ENCODE data around the gene ZNF439.
"Not testable (repeated sequence)": the region's sequence is repeated elsewhere in the genome, so short reads cannot be mapped to it uniquely, and the experiment has no call there.

ZNF439 gene

DNA sequence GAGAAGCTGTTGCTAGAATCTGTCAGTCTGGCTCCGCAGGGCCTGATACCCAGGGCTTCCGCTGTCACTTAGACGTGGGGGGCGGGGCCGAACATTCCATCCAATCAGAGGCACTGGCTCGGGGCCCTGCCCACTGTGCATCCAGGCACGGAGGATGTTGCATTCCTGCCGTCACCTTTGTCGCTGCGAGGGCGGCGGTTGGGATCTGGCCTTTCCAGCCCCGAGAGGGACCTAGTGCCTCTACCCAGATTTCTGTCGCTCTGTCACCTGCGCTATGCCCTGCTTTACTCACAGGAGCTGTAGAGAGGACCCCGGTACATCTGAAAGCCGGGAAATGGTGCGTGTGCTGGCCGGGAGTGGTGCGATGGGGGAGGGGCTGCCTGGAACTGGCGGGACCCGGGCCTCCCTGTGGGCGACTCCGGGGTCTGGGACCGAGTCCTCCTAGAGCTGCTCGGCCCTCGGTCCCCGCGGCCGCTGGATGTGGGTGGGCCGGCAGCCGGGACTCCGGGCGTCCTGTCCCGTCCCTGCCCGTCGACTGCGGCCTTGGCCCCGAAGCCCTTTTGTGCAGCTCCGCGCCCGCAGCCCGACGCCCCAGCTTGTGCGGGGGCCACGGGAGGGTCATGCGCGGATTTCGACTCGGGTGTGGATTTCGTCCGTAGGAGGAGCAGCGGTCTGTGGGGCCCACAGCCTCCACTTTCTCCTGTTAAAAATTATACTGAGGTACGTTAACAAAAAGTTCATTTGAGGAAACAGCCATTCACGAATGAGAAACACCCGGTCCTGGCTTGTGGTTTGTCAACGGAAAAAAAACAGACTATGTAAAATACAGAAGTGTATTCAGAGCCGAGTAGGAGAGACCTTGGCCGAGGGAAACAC, at the start of gene ZNF439:
TSS of gene ZNF439 (plus strand) at position 133 of the 876 bp plus-strand sequence. CDS start at position 275, 142 bp downstream.
- DNase-seq, result peak; percentile 88

DNA sequence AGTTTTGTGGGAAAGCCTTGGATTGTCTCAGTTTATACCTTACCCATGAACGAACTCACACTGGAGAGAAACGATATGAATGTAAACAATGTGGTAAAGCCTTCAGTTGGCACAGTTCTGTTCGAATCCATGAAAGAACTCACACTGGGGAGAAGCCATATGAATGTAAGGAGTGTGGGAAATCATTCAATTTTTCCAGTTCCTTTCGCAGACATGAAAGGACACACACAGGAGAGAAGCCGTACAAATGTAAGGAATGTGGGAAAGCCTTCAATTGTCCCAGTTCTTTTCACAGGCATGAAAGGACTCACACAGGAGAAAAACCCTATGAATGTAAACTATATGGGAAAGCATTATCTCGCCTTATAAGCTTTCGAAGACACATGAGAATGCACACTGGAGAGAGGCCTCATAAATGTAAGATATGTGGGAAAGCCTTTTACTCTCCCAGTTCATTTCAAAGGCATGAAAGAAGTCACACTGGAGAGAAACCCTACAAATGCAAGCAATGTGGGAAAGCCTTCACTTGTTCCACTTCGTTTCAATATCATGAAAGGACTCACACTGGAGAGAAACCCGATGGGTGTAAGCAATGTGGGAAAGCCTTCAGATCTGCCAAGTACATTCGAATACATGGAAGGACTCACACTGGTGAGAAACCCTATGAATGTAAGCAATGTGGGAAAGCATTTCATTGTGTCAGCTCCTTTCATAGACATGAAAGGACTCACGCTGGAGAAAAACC, 42.0 kb upstream of the ZNF439 start:
- DNase-seq, result no peak

DNA sequence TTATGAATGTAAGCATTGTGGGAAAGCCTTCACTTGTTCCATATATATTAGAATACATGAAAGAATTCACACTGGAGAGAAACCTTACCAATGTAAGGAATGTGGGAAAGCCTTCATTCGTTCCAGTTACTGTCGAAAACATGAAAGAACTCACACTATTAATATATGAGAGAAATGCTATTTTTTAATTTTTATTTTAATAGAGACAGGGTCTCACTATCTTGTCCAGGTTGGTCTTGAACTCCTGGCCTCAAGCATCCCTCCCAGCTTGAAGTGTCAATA, 41.5 kb upstream of the ZNF439 start:
- DNase-seq, result no peak

DNA sequence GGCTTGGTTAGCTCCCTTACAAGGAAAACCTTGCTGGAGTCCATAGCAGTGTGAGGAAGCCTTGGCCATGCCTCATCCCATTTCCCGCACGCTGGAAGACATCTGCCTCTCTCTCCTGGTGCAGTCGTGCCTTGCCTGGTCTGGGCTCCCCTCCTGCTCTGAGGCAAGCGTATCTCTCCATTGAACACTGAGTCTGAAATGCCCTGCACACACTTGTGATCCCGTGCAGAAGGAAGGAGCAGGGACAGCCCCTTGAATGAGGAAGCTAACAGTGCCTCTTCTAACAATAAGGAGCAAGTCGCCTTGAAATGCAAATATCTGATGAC, 34.9 kb upstream of the ZNF439 start:
- no peak for DNase-seq

DNA sequence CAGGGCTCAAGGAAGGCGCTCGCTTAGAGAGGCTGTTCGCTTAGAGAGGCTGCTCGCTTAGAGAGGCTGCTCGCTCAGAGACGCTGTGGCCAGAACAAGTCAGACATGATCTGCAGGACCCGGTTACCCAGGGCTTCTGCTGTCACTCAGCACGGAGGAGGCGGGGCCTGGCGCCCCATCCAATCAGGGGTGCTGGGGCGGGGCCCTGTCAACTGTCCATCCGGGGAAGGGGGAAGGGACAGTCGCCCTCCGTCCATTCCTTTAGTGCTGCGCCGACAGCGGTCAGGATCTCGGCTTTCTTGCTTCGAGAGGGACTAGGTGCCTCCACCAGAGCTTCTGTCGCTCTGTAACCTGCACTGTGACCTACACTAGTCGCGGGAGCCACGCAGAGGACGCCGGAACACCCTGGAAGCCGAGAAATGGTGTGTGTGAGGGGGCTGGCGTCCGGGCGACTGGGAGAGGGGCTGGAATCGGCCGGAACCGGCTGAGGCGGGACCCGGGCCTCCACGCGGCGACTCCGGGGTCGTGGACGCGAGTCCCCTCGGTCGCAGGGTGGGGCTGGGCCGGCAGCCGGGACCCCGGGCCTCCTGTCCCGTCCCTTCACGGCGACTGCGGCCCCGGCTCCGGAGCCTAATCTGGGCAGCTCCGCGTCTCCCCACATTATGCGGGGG, 34.4 kb upstream of the ZNF439 start, which contains the start of gene ZNF440:
TSS of gene ZNF440 (plus strand) at position 245 of the 671 bp plus-strand sequence. CDS start at position 420, 175 bp downstream.
- peak; percentile 97 for DNase-seq

DNA sequence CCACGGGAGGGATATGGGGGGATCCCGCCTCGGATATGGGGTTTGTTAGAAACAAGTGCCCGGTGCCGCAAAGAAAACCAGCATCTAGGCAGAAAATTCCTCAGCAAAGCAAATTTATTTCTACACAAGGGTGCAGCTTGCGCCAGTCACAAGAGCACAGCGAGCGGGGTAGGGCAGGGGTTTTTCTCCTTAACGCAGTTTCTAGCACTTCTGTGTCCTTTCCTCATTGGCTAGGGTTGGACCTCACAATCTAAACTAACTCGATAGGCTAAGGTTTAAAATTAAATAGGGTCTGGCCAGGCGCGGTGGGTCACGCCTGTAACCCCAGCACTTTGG, 33.9 kb upstream of the ZNF439 start:
- DNase-seq, result peak; percentile 65

DNA sequence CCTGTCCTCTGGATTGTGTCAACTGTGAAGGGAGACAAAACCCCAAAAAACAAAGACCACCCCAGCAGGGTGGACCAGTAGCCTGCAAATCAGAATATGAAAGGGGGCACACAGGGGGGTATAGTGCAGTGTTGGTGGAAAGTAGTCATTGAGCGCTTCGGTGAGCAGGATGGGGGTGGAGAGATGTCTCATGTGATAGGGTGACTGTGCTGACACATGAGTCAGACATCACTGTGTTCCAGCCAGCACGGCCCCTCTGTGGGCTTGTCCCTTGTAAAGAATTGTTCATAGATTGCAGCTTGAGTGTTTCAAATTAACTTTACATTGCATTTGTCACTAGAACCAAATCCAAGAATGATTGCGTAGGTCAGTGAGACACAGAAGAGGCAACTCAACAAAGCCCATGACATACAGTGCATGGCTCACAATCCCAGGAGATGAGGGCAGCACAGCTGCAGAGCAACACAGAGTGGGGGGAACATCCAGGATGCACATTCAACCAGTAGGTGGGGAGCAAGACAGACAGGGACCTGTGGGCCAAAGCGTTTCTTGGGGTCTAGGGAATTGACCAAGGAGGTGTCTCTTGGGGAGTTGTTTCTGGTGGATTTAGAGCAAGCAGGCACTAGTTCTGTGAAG, 26.9 kb upstream of the ZNF439 start:
- DNase-seq, result no peak

DNA sequence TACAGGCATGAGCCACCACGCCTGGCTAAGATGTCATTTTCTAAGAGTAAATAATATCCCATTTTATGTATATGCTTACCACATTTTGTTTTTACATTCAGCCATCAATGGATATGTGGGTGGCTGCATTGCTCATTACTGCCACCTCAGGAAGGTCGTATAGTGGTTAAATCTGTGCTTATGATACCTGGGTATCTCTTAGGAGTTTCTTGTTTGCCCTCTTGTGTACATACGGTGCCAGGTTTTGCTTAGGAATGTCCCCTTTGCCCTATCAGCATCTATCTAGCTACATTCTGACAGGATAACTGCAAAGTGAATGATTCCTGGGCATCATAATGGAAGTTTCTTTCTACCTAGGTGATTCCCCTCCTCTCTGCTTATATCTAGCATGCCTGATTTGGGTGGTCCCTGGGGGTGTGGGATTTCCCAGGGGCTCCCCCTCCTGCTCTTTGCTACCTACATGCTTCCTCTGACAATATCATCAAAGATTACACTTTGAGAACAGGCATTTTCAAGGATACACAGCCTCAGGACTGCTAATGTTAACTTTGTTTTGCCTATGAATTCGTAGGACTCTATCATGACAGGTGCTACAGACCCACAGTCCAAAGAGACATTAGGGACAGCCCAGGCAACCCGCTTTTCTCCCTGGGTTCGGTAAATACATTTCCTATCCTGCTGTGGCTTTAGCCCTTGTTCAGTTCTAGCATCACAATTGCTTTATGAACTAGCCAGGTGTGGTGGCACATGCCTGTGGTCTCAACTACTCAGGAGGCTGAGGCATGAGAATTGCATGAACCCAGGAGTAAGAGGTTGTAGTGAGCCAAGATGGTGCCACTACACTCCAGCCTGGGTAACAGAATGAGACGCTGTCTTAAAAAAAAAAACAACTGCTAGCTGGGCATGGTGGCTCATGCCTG, 19.3 kb upstream of the ZNF439 start:
- DNase-seq, result not testable (repeated sequence)

DNA sequence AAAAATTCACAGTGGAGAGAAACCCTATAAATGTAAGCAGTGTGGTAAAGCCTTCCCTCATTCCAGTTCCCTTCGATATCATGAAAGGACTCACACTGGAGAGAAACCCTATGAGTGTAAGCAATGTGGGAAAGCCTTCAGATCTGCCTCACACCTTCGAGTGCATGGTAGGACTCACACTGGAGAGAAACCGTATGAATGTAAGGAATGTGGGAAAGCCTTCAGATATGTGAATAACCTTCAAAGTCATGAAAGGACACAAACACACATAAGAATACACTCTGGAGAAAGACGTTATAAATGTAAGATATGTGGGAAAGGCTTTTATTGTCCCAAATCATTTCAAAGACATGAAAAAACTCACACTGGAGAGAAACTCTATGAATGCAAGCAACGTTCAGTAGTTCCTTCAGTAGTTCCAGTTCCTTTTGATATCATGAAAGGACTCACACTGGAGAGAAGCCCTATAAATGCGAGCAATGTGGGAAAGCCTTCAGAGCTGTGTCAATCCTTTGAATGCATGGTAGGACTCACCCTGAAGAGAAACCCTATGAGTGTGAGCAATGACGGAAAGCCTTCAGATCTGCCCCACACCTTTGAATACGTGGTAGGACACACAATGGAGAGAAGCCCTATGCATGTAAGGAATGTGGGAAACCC, 16.1 kb upstream of the ZNF439 start:
- DNase-seq, result no peak

DNA sequence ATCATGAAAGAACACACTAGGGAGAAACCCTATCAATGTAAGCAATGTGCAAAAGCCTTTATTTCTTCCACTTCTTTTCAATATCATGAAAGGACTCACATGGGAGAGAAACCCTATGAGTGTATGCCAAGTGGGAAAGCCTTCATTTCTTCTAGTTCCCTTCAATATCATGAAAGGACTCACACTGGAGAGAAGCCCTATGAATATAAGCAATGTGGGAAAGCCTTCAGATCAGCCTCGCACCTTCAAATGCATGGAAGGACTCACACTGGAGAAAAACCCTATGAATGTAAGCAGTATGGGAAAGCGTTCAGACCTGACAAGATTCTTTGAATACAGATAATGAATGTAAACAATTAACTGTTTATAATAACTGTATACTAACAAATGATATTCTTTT, 15.0 kb upstream of the ZNF439 start:
- DNase-seq, result no peak

DNA sequence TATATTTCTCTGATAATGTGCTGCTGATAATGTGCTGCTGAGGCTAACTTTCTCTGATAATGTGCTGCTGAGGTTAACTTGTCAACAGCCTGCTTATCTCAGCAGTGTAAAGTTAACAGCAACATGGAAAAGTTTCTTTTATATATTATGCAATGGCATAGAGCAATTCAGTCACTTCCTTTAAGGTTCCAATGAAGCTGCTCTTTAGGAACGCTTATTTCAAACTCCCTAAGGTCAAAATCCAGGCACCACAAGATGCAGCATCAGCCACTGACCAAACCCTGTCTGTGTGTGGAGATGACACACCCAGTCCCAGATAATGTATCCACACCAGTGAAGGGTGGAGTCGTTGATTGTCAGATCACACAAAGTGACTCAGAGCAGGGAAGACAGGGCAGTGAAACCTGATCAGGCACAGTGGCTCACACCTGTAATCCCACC, 12.9 kb upstream of the ZNF439 start:
- peak; percentile 36 for DNase-seq

DNA sequence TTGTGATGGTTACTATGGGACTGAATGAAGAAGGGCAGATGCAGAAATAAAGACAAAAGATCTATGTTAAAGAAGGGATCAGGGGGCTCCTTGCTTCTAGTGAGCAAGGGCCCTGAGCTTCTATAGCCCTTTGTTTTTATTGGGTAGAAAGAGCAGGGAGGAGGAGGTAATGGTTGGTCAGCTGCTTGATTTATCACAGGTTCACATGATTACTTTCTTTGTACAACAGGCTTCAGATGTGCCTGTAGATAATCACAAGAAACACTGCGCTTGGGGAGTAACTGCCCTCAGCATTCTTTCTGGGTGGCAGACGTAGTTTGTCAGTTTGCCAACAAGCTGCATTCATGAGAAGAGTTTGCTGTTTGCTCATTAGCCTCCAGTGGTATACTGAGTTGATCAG, 4.8 kb upstream of the ZNF439 start:
- DNase-seq, result peak; percentile 52

DNA sequence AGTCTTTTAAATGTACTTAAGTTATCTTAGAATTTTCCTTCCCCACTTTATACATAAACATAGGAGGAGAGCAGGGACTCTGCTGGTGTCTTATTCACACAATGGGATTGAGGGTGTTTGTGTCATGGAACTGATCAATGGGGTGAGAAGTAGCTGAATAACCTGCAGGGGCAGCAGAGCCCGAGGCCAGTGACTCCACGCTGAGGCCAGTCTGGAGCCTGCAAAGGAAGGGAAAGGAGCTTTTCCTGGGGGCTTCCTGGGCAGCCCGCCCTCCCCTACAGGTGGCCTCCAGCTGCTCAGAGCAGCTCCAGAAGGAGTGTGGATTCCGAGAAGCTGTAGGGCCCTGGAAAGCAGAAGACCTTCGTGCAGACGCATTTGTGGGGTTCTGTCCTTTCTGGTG, 911 bp upstream of the ZNF439 start:
- not testable (repeated sequence) for DNase-seq

DNA sequence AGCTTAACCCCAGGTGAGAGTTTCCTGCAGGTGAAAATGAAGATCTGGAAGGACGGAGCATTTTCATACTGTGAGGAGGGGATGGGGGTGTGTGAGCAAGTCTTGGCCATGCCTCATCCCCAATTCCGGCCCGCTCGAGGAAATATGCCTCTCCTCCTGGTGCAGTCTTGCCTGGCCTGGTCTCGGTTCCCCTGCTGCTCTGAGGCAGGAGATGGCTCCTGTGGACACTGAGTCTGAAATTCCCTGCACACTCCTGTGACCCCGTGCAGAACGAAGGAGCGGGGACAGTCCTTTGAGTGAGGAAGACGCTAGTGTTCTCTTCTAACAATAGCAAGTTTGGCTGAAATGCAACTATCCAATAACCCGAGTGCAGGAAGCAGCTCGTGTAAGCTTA, 329 bp upstream of the ZNF439 start:
- DNase-seq, result no peak

DNA sequence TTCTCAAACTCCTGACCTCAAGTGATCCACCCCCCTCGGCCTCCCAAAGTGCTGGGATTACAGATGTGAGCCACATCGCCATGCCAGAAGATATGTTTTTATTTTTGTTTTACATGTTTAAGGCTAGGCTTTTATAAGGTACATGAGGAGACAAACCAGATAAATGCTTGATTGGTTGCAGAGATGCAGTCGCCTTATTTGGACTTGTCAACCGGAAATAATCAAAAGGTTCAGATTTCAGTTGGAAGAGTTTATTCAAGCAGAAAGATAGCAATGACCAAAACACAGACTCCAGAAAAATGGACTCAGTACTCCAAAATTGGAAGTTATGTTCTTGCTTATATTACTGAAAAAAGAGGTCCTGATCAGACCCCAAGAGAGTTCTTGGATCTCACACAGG, 1.8 kb downstream of the ZNF439 start:
- DNase-seq, result not testable (repeated sequence)

DNA sequence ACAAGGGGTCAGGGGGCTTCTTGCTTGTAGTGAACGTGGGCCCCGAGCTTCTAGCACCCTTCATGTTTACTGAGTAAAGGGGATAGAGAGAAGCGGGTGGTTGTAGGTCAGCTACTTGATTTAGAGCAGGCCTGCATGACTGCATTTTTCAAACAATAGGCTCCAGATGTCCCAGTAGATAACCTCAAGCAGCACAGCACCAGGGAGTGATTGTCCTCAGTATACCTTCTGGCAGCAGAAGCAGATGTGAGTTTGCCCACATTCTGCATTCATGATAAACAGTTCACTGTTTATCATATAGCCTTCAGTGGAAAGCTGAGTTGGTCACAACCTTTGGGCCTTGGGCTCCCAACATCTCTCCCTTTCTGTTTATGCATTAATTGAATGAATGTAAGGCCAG, 4.8 kb downstream of the ZNF439 start:
- no peak for DNase-seq

DNA sequence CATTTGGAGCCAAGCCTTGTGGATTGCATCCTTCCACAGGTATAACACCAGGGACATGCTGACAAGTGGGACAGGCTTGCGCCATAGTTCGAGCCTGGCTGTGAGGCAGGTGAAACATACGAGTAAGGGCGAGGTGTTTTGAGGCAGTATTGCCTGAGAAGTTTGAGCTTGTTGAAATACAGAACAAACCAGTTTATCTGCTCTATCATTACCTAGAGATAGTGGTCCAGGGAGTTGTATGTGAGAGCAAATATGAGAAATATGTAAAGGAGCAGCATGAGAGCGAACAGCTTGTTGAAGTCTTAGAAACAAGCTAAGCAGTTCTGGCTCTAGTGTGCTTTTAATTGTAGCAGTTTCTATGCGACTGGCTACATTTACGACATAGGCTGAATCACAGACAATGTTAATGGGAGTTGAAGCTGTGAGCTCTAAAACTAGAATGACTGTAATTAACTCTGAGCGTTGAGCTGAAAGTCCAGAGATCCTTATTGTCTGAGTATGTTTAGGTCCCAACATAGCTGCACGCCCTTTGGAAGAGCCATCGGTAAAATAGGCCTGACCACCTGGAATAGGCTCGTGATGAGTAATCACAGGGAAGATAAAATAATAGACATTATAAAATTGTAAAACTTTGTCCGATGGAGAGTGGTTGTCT, 8.2 kb downstream of the ZNF439 start:
- no peak for DNase-seq

DNA sequence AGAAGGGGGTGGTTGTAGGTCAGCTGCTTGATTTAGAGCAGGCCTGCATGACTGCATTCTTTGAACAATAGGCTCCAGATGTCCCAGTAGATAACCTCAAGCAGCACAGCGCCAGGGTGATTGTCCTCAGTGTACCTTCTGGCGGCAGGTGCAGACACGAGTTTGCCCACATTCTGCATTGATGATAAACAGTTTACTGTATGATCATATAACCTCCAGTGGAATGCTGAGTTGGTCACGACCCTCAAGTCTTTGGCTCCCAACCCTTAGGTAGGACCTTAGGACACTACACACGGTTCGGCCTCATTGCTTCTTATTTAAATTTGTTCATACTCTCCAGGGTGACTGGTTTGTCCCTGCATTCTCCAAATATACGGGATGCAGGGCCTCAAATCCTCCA, 12.2 kb downstream of the ZNF439 start:
- no peak for DNase-seq

DNA sequence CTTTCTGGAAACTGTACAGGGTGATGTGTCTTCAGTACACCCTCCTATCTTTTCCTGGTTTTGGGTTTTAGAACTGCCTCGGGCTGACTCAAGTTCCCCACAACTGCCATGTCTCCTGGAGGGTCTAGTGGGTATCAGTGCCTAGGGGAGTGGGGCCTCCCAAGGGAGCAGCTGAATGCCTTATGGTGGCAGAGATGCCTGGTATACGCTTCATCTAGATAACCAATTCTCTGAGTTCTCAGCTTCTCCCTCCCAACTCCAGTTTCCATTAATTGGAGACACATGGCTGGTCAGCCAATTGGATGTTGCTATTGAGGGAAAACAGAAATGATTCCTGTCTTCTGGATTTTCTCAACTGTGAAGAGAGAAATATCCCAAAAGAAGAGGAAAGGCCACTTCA, 12.8 kb downstream of the ZNF439 start:
- DNase-seq, result no peak

DNA sequence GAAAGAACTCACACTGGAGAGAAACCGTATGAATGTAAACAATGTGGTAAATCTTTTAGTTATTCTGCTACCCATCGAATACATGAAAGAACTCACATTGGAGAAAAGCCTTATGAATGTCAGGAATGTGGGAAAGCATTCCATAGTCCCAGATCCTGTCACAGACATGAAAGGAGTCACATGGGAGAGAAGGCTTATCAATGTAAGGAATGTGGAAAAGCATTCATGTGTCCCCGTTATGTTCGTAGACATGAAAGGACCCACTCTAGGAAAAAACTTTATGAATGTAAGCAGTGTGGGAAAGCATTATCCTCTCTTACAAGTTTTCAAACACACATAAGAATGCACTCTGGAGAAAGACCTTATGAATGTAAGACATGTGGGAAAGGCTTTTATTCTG, 19.2 kb downstream of the ZNF439 start:
- DNase-seq, result not testable (repeated sequence)

DNA sequence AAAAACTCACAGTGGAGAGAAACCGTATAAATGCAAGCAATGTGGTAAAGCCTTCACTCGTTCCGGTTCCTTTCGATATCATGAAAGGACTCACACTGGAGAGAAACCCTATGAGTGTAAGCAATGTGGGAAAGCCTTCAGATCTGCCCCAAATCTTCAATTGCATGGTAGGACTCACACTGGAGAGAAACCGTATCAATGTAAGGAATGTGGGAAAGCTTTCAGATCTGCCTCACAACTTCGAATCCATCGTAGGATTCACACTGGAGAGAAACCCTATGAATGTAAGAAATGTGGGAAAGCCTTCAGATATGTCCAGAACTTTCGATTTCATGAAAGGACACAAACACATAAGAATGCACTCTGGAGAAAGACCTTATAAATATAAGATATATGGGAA, 19.7 kb downstream of the ZNF439 start:
- DNase-seq, result no peak
